ENCODE data around the gene PLEKHA8.

The PLEKHA8 gene

GRCh38 chr7:29990931-29991330 is 37.3 kb upstream of the PLEKHA8 start:
- DNase-seq (ENCODE audit: insufficient read length, low spot score) (no peak), FAIRE-seq (no peak)
- TF ChIP-seq, protein P1, sequence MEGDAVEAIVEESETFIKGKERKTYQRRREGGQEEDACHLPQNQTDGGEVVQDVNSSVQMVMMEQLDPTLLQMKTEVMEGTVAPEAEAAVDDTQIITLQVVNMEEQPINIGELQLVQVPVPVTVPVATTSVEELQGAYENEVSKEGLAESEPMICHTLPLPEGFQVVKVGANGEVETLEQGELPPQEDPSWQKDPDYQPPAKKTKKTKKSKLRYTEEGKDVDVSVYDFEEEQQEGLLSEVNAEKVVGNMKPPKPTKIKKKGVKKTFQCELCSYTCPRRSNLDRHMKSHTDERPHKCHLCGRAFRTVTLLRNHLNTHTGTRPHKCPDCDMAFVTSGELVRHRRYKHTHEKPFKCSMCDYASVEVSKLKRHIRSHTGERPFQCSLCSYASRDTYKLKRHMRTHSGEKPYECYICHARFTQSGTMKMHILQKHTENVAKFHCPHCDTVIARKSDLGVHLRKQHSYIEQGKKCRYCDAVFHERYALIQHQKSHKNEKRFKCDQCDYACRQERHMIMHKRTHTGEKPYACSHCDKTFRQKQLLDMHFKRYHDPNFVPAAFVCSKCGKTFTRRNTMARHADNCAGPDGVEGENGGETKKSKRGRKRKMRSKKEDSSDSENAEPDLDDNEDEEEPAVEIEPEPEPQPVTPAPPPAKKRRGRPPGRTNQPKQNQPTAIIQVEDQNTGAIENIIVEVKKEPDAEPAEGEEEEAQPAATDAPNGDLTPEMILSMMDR (IDR thresholded peaks at IDR 0.05; ENCODE audit: insufficient read depth, missing control alignments) = no peak

DNA sequence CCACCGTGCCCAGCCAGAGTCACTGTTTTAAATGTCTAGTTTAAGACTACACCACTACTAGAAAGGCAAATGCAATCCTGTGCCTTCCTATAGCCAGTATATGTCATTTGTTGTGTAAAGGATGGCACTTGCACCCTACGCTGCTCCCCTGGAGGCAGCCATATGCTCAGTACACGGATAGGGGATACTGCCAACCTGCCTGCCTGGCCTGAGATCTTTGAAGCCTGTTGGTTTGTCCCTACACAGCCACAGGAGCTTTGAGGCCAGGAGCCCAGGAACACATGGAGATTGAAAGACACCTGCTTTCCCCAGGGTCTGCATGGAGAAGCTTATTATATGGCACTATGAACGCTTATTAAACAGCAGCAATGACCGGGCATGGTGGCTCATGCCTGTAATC is 36.3 kb upstream of the PLEKHA8 start:
- TF ChIP-seq, protein P1 (IDR thresholded peaks at IDR 0.05; ENCODE audit: insufficient read depth, missing control alignments) = no peak
- FAIRE-seq (no peak), DNase-seq (ENCODE audit: insufficient read length, low spot score) (no peak)

DNA sequence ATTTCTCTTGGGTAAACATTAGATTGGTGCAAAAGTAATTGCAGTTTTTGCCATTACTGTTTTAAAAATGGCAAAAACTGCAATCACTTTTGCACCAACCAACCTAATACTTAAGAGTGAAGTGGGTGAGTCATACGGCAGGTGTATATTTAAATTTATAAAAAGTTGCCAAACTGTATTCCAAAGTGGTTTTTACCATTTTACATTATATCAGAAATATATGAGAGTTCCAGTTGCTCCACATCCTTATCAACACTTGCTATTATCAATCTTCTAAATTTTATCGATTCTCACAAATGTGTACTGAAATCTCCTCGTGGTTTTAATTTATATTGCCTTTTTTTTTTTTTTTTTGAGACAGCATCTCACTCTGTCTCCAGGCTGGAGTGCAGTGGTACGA is 35.1 kb upstream of the PLEKHA8 start:
- FAIRE-seq (no peak), DNase-seq (ENCODE audit: insufficient read length, low spot score) (no peak)
- TF ChIP-seq, protein P1 (IDR thresholded peaks at IDR 0.05; ENCODE audit: insufficient read depth, missing control alignments) = no peak

GRCh38 chr7:29995652-29996051 is 32.6 kb upstream of the PLEKHA8 start:
- DNase-seq (ENCODE audit: insufficient read length, low spot score) (no peak), FAIRE-seq (no peak)
- TF ChIP-seq, protein P1 (IDR thresholded peaks at IDR 0.05; ENCODE audit: insufficient read depth, missing control alignments) = no peak

DNA sequence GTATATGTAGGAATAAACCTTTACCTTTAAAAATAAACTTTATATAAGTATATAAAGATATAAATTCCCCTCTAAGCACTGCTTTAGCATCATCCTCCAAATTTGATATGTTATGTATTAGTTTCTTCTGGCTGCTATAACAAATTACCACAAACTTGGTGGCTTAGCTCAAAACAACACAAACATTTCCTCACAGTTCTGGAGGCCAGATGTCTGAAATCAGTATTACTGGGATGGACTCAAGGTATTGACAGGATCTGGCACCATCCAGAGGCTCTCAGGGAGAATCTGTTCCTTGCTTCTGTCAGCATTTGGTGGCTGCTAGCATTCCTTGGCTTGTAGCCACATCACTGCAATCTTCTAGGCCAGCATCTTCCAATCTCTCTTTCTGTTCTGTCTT is 31.9 kb upstream of the PLEKHA8 start:
- TF ChIP-seq, protein P1 (IDR thresholded peaks at IDR 0.05; ENCODE audit: insufficient read depth, missing control alignments) = no peak
- DNase-seq (ENCODE audit: insufficient read length, low spot score) = no peak
- FAIRE-seq = no peak

- TF ChIP-seq, protein P1 (IDR thresholded peaks at IDR 0.05; ENCODE audit: insufficient read depth, missing control alignments) = no peak
- FAIRE-seq = no peak
- DNase-seq (ENCODE audit: insufficient read length, low spot score) = no peak
Observed at GRCh38 chr7:29998489-29998888, 29.7 kb upstream of the PLEKHA8 start.

DNA sequence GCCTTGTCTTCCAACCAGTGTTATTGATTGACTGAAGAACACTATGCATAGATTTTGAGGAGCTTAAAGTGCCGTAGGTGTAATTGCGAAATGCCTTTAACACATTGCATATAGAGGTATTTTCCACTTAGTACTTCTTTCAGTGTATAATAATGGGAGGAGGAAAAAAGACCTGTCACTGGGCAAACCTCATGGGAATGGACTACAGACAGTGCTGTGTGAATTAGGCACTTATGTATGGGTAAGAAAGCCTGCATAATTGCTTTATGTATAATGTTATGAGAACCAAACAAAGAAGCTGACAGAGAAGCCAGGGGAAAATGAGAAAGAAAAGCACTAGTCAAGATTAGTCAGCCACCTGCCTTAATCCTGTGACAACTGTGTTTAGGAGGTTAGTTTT is 26.2 kb upstream of the PLEKHA8 start:
- TF ChIP-seq, protein P1 (IDR thresholded peaks at IDR 0.05; ENCODE audit: insufficient read depth, missing control alignments) = no peak
- no peak for FAIRE-seq

More for the DNA sequence above, 26.2 kb upstream of the PLEKHA8 start:
- DNase-seq (ENCODE audit: insufficient read length, low spot score) = no peak

All from D721Med (cell line).